Transverse colon (tissue), 4 donors: Measurements from ENCODE around the gene PCNT.

ENCODE experiments used
- POLR2A ChIP-seq: fragments of 450-650 bp; IDR thresholded peaks from one replicate; pipeline ENCODE4 v1.6.1; 2016; ENCODE audit warnings: antibody characterized with exemption, mild to moderate bottlenecking, moderate library complexity
- POLR2AphosphoS5 ChIP-seq, 3 donors: sonication (generic); formaldehyde crosslinking; IDR thresholded peaks; one replicate each; pipeline ENCODE4 v1.6.1; 2016; ENCODE audit warnings: antibody characterized with exemption in 3 of 3
- TF ChIP-seq, protein P1 (sequence below), 5 experiments: fragments of 200-600 bp in 3 of 5; fragments of 450-650 bp in 2 of 5; sonication (generic) in 3 of 5; IDR thresholded peaks; 1 replicate in 2 of 5; 2 replicates in 3 of 5; pipeline ENCODE4 v1.5.1; 2016 to 2017; ENCODE audit warnings: antibody characterized with exemption in 5 of 5, inconsistent platforms in 3 of 5, mild to moderate bottlenecking in 2 of 5, moderate library complexity in 1 of 5

DNA sequence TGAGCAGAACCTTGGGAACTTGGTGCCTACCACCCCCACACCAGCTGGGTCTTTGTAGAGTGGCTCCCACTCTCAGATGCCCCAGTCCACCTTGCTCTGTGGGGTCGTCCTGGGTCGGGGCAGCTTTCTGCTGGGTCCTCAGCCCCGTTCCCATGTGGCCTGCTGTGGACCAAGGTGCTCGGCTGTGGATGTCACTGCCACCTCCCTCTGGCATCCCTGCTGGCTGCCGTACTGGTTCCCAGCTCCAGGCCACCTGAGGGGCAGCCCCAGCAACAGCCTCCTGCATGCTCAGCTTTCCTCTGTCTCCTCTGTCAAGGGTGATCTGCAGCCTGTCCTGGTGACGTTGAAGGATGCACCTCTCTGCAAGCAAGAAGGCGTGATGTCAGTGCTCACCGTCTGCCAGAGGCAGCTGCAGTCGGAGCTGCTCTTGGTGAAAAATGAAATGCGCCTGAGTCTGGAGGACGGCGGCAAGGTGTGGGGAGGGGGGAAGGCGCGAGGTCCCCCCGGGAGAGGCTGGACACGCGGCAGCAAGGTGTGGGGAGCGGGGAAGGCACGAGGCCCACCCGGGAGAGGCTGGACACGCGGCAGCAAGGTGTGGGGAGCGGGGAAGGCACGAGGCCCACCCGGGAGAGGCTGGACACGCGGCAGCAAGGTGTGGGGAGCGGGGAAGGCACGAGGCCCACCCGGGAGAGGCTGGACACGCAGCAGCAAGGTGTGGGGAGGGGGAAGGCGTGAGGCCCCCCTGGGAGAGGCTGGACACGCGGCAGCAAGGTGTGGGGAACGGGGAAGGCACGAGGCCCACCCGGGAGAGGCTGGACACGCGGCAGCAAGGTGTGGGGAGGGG, 88.8 kb downstream of the PCNT start:
- TF ChIP-seq, protein P1, sequence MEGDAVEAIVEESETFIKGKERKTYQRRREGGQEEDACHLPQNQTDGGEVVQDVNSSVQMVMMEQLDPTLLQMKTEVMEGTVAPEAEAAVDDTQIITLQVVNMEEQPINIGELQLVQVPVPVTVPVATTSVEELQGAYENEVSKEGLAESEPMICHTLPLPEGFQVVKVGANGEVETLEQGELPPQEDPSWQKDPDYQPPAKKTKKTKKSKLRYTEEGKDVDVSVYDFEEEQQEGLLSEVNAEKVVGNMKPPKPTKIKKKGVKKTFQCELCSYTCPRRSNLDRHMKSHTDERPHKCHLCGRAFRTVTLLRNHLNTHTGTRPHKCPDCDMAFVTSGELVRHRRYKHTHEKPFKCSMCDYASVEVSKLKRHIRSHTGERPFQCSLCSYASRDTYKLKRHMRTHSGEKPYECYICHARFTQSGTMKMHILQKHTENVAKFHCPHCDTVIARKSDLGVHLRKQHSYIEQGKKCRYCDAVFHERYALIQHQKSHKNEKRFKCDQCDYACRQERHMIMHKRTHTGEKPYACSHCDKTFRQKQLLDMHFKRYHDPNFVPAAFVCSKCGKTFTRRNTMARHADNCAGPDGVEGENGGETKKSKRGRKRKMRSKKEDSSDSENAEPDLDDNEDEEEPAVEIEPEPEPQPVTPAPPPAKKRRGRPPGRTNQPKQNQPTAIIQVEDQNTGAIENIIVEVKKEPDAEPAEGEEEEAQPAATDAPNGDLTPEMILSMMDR (IDR thresholded peaks at IDR 0.05) = no peak
- TF ChIP-seq POLR2A (no peak), POLR2AphosphoS5 (IDR thresholded peaks at IDR 0.05) (no peak)
